GM18505 (cell line): ENCODE measurements around the gene P2RY11.

Experiments used
- ATAC-seq: cut with Tn5 transposase; IDR thresholded peaks from one replicate; pipeline ENCODE4 v1.9.1; 2021; ENCODE audit not compliant: unreplicated experiment
- POLR2A ChIP-seq: IDR thresholded peaks from 4 replicates; pipeline ENCODE4 v1.6.1; 2011; ENCODE audit warnings: borderline replicate concordance; ENCODE audit not compliant: insufficient read depth, insufficient read length; ENCODE audit errors: extremely low read depth

Gene P2RY11

DNA sequence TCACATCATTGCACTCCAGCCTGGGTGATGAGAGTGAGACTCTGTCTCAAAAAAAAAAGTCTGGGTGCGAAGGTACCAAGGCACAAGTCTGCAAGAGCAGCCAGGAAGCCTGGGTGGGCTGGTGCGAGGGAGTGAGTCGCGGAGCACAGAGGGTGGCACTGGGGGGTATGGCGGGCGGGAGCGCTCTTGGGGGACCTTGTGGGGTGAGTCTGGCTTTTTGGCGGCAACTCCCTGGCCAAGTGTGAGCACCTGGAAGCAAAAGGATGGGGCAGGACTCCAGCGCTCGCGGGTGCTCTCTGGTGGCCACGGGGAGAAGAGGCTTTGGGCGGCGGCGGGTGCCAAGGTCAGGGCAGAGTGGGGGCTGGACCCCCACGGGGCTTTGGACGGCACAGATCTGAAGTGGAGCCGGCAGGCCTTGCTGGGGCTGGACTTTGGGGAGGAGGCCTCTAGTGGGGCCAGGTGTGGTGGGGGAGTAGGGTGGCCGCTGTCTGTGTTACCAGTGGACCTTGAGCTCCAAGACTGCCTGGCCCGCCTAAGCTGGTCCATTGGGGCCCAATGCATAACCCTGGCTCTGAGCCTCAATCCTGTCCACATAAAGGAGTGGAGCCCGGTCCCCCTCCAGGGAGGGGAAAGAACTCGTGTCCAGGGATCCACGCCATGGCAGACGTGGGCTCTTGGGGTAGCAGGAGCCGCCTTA lies 1.6 kb downstream of the P2RY11 start:
- peak; percentile 33 for TF ChIP-seq POLR2A
- ATAC-seq = no peak

DNA sequence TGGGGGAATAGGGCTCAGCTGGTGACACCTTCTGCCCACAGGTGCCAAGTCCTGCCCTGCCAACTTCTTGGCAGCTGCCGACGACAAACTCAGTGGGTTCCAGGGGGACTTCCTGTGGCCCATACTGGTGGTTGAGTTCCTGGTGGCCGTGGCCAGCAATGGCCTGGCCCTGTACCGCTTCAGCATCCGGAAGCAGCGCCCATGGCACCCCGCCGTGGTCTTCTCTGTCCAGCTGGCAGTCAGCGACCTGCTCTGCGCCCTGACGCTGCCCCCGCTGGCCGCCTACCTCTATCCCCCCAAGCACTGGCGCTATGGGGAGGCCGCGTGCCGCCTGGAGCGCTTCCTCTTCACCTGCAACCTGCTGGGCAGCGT lies 2.1 kb downstream of the P2RY11 start:
- no peak for TF ChIP-seq POLR2A
- ATAC-seq = no peak

DNA sequence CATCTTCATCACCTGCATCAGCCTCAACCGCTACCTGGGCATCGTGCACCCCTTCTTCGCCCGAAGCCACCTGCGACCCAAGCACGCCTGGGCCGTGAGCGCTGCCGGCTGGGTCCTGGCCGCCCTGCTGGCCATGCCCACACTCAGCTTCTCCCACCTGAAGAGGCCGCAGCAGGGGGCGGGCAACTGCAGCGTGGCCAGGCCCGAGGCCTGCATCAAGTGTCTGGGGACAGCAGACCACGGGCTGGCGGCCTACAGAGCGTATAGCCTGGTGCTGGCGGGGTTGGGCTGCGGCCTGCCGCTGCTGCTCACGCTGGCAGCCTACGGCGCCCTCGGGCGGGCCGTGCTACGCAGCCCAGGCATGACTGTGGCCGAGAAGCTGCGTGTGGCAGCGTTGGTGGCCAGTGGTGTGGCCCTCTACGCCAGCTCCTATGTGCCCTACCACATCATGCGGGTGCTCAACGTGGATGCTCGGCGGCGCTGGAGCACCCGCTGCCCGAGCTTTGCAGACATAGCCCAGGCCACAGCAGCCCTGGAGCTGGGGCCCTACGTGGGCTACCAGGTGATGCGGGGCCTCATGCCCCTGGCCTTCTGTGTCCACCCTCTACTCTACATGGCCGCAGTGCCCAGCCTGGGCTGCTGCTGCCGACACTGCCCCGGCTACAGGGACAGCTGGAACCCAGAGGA lies 2.6 kb downstream of the P2RY11 start:
- ATAC-seq = no peak
- peak; percentile 12 for TF ChIP-seq POLR2A

DNA sequence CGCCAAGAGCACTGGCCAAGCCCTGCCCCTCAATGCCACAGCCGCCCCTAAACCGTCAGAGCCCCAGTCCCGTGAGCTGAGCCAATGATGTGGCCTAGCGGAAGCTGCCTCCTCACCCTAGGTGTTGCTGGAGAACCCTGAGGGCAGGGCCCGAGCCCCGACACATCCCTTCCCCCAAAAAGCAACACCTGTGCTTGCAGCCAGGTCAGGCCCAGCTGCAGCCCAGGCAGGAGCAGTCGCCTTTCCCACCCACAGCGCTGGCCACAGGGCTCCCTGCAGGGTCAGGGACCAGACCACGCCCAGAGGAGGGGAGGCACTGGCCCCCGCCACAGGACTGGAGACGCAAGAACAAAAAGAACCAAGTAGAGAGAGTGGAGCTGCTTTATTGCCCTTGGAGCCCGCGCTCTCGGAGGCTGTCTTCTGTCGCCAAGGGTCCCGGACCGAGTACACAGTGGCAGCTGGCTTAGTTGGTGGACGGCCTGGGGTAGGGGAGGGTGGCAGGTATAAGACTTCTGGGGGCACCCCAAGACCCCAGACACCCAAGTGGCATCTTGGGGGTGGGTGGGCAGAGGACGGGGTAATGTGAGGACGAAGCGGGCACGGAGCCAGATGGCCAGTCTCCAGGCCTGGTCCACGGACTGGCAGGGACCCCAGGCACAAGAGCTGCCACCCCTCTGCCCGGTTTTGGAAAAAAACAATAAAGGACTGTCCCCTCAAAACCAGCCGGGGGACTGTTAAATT lies 3.3 kb downstream of the P2RY11 start:
- TF ChIP-seq POLR2A = peak; percentile 18
- ATAC-seq = no peak

DNA sequence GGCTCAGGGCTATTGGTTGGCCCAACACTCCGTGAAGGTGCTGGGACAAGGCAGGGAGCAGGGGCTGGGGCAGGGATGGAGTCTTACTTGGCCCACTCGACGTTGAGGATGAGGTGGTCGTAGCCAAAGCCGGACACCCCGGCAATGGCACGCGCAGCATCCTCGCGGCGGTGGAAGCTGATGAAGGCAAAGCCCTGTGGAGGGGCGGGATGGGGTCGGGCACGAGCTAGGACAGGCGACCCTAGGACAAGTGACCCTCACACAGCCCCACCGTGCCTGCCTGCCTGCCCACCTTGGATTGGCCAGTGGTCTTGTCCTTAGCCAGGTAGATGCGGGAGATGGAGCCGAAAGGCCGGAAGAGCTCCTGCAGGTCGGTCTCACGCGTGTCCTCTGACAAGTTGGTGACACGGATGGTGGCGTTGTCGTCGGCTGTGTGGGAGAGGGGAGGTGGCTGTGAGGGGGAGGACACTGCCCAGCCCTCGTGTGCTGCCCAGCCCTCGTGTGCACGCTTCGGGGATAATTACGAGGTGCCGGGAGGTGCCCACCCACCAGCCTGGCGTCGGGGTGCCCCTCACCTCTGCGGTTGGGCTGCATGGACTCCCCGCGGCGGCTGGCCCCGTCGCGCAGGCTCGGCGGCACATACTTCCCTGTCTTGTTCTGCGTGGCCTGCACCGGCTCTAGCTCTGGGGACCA lies 4.0 kb downstream of the P2RY11 start:
- peak; percentile 68 for TF ChIP-seq POLR2A
- no peak for ATAC-seq

DNA sequence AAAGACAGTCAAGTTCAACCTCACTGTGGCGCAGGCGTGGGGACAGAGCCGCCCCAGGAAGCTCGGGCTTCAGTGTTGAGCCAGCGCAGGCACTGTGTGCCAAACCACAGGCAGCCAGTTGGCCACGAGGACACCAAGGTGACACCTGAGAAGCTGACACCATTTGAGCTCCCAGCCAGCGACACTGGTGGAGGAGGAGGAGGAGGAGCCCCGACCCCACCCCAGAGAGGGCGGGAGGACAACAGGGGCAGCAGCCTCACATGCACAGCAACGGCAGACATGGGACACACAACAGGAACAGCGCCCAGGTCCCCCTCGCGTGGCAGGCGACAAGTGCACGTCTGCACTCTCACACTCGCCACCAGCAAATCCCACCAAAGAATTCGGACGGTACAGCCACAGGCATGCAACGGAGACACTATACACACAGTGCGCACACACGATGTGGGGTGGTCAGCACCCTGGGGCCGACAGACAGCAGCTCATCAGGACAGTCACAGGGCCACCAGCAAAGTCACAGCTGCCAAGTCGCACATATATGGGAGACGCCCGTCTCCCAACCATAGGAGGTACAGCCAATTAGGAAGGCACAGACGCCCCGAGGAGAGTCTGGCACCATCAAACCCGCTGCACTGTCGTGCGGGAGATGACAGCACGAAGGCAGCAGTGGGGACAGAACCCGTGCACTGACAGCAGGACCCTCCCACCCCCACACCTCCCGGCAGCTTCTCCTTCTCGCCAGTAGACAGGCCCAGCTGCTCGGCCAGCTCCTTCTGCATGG lies 4.8 kb downstream of the P2RY11 start:
- no peak for ATAC-seq
- TF ChIP-seq POLR2A = peak; percentile 35

DNA sequence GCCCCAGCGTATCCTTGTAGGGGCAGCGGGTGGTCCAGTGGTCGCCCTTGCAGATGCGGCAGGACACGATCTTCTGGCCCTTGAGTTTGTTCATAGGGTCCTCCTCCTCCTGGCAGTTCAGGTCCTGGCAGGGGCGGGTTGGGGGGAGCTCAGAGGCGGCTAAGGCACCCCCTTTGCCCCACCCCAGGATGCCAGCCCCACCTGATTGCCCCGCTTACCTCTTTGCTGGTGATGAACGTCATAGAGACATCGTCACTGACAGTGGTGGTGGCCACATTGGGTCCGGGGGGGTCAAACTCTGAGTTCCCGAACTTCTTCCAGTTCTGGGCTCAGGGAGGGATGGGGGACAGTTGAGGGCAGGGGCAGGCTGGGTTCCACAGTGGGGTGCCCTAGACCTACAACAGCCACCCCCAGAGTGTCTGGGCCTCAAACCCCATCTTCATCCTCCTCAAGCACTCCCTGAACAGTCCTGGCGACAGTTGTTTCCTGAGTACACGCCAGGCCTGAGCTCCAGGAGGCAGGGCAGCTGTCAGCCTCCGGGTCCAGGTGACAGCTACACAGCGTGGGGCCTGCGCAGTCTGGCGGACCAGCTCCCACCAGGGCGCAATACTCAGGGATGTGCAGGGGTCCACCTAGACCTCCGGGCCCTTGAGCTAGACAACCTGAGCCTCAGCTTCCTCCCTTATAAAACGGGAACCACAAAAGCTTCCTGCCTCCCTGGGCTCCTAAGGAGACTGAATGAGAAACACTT lies 5.5 kb downstream of the P2RY11 start:
- ATAC-seq = no peak
- TF ChIP-seq POLR2A = no peak

DNA sequence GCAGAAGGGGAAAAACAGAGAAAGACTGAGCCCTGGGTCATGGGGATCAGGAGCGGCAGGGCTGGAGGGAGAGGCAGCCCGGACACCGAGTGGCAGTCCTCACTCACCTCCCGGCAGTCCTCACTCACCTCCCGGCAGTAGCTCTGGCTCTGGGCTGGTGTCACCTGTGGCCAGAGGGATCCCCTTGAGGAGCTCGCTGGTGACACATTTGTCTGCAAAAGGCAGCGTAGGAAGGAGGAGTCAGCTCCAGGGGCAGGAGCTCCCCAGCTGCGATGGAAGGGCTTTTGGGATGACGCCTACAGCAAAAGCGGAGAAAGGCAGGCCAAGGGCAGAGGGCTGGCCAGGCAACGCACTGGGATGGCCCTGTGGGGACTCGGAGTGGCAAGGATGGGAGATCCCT lies 7.5 kb downstream of the P2RY11 start:
- no peak for ATAC-seq

DNA sequence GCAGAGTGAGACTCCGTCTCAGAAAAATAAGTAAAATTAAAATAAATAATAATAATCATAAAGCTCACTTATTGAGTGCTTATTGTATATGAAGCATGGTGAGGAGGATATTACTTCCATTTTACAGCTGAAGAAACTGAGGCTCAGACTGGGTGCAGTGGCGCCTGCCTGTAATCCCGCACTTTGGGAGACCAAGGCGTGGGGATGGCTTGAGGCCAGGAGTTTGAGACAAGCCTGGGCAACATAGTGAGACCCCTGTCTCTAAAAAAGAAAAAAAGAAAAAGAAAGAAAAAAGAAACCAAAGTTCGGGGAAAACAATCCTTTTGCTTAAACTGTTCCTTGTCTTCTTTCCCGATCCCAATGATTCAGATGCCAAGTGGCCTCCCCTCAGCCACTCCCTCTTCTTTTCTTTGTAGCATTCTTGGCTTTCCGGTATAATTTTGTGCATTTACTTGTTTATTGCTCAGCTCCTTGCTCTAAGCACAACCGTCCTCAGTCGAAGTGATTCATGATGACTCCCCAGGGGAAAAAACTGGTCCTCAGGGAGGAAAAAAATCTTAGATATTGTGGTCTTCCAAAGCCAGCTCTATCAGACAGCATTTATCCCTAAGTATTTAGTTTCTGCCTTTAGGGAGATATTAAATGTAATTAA lies 9.2 kb downstream of the P2RY11 start:
- ATAC-seq = no peak
- TF ChIP-seq POLR2A = no peak

More for the DNA sequence above, 7.5 kb downstream of the P2RY11 start:
- no peak for TF ChIP-seq POLR2A

DNA sequence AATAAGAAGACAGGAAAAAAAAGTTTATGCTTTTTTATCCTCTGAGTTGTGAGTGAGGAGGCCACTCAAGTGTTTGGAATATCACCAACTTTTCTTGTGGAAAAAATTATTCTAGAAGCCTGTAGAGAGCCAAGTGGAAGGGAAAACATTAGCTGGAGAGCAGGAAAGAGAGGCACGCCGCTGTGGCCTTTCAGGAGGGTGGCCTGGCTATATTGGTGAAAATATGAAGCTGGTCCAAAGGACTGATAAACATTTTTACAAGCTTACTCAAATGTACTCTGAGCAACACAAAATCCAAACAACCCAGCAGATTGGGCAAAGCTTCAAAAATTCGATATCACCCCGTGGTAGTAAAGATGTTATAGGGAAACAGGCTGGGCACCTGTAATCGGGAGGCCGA lies 10.6 kb downstream of the P2RY11 start:
- no peak for ATAC-seq
- no peak for TF ChIP-seq POLR2A

DNA sequence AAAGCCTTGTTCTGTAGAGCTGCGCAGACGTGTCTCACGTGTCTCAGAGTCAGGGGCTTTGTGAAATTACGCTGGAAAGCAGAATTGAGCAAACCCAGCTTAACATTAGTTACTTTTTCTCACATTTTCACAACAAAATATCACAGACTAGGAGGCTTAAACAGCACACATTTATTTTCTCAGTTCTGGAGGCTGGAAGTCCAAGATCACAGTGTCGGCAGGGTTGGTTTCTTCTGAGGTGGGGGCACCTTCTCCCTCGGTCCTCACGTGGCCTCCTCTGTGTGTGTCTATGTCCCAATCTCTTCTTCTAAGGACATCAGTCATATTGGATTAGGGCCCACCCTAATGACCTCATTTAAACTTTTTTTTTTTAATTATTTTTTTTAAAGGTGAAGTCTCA lies 12.9 kb downstream of the P2RY11 start:
- TF ChIP-seq POLR2A = no peak
- no peak for ATAC-seq
